HG02885 (cell line): ENCODE data around the gene CNOT6.

Experiments
- ATAC-seq: cut with Tn5 transposase; IDR thresholded peaks from one replicate; pipeline ENCODE4 v1.9.1; 2021; ENCODE audit warnings: mild to moderate bottlenecking; ENCODE audit not compliant: unreplicated experiment, poor library complexity

CNOT6 gene

GRCh38 chr5:180598797-180599589, 104.8 kb downstream of the CNOT6 start:
- ATAC-seq: no peak

DNA sequence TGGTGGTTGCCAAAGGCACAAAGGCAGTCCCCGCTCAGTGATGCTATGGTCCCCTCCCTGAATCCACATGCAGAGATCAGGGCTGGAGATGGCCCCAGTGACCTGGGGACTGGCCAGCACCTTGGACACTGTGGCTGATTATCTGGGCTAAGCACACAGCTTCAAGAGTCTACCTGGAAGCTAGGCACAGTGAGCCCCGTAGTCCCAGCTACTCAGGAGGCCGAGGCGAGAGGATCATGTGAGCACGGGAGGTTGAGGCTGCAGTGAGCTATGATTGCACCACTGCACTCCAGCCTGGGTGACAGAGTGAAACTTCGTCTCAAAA, 105.4 kb downstream of the CNOT6 start:
- no peak for ATAC-seq

DNA sequence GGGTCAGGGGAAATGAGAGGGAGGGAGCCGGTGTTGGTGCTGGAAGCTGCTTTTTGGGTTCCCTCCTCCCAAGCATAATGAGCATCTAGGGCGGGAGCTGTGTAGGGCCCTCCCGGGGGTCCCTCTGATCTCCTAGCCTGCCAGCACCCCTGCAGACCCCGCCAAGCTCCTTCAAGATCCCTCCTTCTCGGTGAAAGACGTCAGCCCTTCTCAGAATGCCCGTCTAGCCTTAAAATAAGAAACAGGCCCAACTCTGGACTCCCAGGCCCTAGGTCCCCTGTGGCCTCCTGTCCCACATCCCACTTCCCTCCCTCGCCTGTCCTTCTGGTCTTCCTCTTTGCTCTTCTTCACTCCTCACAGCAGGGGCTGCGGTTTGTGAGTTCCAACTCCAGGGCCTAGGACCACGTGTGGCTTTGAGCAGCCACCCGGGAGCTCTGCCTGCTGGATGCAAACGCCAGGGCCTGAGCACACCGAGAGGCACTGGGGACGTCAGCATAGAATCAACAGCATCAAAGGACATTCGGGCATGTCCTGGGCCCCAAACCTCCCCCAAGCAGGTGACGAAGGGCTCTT, 105.9 kb downstream of the CNOT6 start:
- no peak for ATAC-seq

DNA sequence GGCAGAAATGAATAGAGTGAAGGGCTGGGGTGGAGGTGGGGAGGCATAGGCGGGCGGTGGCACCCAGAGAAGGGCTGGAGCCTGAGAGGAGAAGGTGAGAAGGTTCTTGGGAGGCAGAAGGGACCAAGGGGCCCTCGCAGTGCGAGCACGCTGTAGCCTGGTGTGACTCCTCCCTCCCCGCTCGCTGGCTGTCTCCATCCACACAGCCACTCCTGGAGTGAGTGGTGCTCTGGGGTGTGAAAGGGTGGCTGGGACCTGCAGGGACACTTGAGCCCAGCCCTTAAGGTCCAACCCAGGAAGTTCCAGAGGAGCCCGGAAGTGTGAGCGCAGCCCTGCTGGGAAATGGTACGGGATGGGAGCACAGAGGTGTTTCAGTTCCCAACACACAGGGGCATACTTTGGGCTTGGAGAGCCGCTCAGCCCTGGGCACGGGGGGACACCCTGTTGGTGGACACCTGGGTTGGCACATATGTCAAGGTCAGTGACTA, 106.4 kb downstream of the CNOT6 start:
- no peak for ATAC-seq

DNA sequence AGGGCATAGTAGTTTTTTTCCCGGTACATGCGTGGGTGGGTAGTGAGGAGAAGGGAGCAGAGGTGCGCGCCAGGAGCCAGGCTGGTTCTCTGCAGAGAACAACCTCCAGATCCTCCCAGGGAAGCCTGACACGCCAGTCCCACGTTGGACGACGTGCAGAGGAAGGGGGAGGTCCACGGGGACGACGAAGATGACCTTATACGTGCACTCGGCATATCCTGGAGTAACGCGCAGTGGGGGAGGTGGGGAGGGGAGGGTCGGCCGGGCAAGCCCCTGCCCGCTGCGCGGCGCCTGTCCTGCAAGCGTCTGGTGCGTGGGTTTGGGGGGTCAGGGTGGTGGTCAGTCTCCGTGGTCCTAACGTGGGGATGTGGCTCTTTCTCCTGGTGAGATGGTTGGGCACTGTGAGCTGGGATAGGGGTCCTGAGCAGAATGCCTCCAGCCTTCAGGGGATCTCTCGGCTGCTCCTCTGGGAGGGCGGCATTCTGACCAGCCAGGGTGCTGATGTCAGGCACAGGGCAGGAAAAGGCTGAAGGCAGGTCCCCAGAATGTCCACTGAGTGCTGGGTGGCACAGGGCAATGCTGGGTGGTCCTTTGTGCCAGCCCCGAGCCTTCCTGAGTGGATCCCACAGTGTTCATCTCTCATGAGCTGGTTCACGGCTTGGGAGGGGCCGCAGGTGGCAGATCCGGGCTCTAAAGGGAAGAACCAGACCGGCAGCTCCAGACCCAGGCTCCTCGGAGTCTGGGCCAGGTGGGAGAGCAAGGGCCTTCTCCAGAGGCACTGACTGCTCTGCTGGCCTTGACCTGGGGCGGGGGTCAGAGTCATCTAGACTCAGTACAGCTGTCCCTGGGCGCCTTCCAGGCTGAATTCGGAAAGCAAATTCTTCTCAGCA, 107.7 kb downstream of the CNOT6 start:
- ATAC-seq: no peak

- no peak for ATAC-seq
These were observed 108.4 kb downstream of the CNOT6 start for GRCh38 chr5:180602481-180603075.

- no peak for ATAC-seq
These were observed 109.0 kb downstream of the CNOT6 start for GRCh38 chr5:180603076-180603594.

GRCh38 chr5:180604271-180604670, 110.1 kb downstream of the CNOT6 start:
- no peak for ATAC-seq

DNA sequence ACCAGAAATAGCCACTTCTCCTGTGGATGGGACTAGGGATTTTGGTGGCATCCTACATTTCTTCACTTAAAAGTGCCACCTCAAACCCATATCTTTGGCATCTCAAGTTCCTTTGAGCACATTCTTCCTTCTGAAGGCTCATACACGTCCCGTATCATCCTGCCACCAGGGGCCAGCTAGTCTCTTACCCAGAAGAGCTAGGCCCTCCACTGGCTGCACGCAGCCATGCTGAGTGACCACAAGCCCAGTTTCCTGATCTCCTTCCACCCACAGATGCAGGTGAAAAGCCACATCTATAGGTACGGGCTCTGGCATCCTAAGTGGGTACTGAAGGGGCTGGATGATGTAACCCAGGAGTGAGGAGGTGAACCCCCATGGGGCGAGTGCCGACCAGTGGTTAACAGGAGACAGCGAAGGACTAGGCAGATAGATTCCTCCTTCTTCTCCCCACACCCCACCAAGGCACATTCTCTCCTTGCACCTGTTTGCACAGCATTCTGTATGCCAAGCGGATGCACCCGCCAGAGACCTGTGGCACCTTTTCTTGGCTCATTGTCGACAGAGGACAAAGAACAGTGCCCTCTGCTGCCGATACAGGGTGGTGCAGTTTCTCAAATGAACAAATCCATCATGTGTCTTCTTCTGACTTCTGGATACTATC, 111.5 kb downstream of the CNOT6 start:
- no peak for ATAC-seq

DNA sequence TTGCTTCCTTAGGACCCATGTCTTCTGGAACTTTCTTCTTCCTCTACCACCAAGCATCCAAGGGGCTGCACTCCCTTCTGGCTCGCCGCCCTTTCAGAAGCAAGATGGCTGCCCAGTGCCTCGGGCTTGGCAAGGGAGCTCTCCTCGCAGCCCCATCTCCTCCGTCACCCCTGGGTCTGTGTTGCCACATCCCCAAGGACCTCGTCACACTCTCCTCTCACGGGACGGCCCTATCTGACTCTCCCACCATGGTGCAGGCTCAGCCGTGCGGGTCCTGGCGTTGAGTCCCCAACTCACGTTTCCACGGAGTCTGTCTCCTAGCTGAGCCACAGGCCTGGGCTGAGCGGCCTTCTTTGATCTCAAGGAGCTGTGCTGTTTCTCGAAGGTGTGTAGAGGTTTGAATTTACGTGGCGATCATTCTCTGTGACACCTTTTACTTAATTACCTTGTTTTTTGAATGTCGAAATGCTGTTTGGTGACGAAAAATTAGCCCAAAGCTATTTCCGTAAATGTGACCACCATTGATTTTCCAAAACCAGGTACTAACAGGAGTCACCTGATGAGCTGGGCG, 112.1 kb downstream of the CNOT6 start:
- ATAC-seq: no peak

GRCh38 chr5:180607861-180608571, 113.8 kb downstream of the CNOT6 start:
- ATAC-seq: no peak

DNA sequence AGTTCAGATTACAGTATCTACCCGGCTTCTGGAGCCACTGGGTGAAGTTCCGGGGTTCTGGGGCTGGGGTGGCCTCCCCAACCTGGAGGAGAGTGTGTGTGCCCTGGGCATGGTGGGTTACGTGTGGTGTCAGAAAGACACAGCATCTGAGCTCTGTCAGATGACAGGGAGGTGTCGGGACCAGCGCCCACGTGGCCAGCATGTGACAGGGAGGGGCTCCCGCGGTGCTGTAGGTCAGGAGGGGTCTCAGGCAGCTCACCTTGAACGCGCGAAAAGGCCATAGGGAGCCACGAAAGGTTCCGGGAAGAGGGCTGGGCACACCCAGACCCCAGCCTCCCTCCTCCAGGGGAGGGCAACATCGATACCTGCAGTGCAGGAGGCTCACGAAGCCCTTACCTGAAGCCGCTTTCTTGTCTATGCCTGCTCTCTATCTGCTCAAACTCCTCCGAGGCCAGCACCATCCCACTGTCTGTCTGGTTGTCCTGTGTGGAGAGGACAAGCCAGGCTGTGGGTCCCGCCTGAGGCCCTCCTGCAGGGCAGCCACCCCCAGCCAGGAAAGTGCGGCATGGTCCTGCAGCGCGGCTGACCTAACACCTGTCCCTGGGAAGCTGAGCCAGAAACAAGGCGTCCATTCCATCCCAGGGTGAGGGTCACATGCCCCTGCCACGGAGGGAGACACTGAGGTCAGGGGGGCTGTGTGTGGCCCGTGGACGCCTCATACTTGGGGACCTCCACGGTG, 114.6 kb downstream of the CNOT6 start:
- no peak for ATAC-seq

DNA sequence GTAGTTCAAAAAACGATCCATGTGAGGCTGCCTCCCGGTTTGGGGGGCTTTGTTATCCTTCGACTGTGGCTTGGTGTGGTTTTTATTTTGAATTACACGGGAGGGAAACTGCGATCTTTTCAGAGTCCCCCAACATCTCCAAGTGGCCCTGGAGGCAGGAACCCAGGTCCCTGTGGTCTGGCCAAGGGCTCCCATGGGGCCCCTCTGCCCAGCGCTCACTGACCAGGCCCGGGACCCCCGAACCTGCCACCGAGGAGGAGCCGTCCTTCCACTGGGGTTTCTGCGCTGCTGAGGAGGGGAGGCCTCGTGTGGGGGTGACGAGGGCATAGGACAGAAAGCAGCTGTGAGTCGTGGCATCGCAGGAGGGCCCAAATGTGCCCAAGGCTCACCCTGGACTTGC, 115.2 kb downstream of the CNOT6 start:
- ATAC-seq: no peak

DNA sequence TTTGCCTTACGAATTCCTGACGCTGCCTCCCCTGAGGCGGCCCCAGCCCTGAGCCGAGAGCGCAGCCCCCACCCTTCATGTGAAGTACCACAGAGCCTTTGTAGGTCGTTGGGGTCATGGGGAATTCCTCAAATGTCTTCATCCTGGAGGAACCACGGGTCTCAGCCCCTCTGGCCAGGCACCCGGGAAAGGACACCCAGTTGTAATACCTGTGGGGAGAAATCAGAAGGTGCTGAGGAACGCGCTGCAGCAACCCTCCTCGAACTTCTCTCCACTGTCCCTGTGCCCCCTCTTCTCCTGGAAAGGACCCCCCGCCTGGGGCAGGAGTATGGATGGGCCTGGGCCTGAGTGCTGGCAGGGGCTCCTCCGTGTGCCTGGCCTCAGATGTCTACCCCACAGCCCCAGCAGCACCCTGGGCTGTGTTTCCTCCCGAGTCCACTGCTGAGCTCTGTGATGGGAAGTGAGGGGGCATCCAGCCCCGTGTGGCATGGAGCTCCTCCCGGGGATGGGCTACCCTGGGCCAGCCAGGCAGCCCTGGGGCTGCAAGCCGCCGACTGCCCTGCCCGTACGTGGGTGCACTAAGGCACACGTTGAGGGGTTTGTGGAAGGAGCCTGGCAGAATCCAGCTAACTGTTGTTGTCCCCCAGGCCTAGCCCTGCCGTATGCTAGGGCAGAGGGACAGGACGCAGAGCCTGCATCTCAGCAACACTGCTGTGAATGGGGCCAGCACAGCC, 115.8 kb downstream of the CNOT6 start:
- no peak for ATAC-seq

DNA sequence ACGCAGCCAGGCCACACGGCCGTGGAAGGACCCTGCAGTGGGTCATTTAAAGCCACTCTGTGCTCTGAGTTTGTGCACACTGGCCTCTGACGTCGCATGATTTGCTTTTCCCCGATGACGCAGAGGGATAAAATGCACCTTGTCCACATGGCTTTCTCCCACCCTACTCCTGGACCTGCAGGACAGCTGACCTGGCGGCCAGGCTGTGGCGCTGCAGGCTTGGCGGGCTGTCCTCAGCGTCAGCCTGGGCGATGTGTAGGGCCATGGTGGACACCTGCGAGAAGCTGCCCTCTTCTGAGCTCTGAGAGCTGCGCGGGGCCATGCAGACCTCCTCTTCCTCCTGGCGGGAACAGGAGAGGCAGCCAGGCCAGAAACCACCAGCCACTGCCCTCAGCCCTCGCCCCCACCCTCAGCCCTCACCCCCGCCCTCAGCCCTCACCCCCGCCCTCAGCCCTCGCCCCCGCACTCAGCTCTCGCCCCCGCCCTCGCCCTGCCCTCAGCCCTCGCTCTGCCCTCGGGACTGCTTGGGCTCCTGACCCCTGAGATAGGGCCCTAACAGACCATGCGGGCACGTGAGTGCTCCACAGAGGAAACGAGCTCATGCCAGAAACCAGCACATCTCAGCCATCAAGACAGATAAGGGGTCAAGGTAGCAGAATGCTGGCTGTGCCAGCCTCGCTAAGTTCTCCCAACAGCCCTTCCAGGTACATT, 117.1 kb downstream of the CNOT6 start:
- no peak for ATAC-seq

DNA sequence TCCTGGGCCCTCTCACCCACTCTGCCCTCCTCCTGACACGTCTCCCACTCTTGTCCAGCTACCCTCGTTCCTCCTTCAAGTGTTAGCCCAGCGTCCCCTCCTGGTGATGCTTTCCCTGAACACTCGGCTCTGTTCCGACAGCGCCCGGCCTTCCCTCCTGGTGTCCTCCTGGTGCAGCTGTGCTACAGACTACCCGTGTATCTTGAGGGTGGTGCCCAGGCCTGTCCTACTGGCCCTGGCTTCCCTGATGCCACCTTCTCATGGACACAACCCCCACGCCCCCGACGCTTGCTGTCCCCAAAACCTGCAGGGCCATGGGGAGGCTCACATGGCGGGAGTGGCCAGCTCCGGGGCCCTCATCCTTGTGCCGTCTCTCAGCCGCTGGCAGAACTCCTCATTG, 118.5 kb downstream of the CNOT6 start:
- ATAC-seq: no peak

GRCh38 chr5:180613188-180613813, 119.1 kb downstream of the CNOT6 start:
- ATAC-seq: no peak
